ENCODE results near the gene MYOD1.

MYOD1 gene

DNA sequence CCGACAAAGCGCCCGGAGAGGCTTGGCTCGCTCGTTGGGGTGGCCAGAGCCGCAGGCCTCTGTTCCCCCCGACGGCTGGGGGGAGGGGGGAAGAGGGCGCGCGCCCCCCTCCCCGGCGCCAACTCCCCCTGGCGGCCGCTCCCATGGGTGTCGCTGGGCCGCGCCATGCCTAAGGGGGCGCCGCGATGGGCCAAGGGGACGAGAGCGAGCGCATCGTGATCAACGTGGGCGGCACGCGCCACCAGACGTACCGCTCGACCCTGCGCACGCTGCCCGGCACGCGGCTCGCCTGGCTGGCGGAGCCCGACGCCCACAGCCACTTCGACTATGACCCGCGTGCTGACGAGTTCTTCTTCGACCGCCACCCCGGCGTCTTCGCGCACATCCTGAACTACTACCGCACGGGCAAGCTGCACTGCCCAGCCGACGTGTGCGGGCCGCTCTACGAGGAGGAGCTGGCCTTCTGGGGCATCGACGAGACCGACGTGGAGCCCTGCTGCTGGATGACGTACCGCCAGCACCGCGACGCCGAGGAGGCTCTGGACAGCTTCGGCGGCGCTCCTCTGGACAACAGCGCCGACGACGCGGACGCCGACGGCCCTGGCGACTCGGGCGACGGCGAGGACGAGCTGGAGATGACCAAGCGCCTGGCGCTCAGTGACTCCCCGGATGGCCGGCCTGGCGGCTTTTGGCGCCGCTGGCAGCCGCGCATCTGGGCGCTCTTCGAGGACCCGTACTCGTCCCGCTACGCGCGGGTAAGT is 16.6 kb downstream of the MYOD1 start:
- no peak for DNase-seq

DNA sequence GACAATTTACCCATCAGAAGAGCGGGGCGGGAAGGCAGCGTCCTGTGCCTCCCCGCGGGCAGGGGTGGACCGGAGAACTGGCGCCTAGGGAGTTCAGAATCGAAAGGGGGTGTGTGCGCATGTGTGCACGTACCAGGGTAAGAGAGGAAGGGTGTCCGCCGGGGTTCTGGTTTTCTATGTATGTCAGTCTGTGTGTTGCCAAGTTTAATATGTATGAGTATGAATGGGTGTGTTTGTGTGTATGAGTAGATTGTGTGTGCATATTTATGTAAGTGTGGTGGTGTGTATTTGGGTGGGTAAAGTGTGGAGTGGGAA is 17.2 kb downstream of the MYOD1 start:
- DNase-seq: no peak

DNA sequence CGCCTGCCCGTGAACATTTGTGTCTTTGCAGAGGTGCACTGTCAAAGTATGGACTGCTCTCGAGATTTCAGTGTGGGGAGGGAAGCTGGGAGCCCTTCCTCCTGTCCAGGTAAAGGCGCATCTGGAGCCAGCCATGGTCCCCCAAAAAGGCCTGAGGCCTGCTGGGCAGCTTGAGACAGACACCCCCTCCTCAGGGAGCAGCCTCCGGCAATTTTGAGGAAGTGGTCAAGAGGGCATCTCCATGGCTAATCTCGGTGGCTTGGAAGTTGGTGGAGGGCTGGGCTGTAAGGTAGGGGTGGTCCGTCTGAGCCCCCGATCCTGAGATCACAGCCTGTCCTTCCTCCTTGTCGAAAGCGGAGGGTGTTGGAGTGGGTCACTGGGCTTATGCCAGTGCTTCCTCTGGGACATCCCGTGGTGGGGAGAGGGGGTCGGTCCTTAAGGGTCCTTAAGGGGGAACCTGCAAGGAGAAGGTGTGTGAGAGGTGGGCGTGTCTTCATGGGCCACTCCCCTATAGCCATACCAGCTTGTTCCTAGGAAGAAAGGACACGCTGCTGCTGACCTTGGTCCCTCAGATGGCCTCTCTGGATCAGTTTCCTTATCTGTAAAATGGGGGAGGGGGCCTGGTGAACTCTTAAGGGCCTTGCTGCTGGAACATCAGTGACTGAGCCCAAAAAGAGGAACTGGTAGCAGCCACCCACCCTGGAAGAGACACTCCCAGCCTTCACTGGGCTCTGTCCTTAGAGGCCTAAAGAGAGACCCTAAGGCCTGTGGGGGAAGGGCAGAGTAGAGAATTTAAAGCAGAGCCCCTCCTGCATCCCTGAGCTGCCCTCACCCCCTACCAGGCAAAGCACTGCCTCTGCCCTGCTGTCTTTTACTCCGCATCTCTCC is 17.8 kb downstream of the MYOD1 start:
- DNase-seq: no peak

DNA sequence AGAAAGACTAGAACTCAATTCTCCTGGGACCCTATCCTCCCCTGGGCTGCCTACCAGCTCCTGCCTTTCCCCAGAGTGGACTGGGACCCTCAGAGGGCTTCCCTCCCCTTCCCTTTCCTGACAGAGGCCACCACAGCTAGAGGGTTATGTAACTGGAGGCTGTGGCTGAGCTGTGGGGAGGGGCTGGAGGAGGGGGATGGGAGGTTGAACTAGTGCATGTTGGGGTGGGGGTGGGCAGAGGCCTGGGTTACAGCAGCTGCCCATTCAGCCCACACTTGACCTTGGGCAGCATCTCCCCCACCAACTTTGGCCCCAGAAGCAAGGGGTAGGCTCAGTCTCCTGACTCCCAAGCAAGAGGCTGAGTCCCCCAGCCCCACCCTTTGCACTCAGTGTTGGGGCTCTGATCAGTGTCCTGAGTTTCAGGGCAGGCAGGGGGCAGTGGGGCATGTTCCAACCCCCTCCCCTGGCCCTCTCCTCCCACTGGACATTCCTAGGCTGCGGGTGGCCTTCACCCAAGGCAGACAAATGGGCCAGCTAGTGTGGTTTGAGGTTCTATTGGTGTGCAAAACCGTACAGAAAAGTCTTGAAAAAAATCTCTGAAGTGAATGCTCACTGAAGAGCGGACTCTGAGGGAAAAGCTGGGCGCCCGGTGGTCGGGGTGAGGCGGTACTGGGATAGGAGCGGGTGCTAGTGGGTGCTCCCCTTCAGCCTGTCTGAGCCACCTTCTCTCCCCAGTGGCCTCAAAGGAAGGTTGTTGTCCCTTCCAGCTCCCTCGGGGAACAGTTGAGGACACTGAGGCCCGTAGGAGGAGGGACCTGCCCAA is 19.0 kb downstream of the MYOD1 start:
- DNase-seq: no peak

DNA sequence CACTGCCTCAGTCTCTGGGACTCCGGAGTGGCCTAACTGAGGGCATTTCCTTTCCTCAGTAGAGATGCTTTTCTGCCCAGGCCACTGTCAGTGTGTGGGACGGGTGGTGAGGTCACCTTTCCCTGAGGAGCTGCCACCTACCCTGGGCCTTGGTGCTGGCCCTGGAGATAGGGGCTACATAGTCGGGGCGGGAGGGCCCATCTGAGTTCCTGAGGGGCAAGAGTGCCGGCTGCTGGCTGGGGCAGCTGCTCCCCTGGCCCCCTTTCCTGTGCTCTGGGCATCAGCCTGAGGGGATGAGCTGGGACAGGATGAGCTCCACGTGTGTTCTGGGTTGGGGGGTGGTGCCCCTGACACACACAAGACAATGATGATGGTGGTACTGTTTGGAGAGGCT is 20.6 kb downstream of the MYOD1 start:
- no peak for DNase-seq

DNA sequence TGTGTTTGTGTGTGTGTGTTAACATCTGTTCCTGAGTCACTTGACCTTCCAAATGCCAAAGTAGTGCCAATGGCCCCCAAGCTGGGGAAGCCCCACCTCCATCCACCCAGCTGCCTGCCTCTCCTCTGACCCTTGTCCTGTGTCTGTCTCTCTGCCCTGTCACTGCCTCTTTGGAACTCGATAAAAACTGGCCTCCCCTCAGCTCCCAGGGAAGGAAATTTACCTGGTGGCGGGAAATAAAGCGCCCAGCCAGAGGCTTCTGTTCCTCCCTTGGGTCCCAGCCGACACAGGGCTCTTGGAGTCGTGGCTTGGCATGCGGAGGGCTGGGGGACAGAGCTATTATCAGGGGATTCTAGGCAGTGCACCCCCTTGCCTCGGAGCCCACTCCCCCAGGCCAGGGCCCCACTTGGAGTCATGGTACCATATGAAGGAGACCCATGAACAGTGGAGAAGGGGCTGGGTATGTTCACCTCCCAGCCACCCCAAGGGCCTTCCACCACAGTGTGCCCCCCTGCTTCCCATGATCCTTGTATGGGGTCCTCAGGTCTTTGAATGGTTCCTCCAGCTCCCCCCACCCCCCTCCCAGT is 21.4 kb downstream of the MYOD1 start:
- DNase-seq: no peak

DNA sequence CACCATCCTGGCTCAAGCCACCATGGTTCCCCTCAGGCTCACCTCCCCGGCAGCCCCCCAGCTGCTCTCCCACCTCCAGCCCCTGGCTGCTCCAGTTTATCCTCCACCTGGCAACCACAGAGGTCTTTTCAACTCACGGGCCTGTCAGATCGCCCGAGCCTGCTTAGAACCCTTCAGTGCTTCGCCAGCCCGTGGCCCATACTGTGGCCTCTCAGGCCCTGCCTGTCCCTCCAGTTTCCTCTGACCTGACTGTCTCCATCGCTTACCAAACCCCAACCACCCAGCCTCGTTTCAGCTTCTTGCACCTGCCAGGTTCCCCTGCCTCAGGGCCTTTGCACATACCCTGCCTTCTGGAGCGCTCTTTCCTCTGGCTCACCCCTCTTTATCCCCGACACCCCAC is 22.1 kb downstream of the MYOD1 start:
- no peak for DNase-seq

DNA sequence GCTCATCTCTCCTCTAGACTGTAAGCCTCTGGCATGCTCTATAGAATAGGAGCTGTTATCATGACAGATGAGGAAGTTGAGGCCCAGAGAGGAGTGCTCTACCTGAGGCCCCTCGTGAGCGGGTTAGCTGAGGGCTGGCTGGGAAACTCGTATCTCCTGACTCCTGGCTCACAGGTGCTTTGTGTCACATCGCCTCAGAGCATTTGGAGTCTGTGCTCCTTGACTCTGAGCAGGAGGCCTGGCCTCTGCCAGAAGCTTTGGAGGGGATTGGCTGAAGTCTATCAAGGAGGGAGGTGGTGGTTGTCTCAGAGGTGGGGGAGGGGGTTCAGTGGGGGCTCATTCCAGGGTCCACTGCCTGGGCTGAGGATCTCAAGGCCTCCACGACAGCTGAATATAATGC is 22.6 kb downstream of the MYOD1 start:
- no peak for DNase-seq

DNA sequence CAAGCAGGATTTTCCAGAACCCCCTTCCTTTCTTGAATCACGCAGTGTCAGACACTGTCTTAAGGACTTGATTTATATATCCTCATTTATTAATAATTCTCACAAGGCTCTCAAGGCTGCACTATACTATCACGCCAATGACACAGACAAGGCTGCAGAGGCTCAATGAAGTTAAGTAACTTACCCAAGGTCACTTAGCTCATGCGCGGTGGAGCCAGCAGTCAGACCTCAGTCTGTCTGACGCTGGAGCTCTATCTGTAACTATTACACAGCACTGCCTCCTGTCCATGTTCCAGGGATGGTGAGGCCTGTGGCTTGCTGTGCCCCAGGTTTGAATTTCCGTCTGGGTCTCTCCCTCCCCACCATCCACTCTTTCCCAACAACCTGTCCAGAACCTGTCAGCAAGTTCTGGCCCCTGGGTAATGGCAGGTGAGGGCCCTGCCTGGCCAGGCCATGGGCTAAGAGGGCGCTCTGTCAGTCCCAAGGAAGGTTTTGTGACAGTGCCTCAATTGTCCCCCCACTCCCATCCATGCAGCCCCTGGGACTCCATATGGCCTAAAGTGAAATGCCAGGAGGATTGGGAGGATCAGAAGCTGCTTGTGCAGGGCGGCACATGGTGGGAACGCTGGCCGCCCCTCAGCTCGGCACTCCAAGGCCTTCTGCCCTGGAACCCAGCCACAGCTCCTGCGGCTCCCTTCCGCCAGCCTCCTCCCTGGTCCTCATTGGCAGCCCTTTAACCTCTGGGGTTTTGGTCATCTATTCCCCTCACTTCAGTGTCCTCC is 23.8 kb downstream of the MYOD1 start:
- no peak for DNase-seq

DNA sequence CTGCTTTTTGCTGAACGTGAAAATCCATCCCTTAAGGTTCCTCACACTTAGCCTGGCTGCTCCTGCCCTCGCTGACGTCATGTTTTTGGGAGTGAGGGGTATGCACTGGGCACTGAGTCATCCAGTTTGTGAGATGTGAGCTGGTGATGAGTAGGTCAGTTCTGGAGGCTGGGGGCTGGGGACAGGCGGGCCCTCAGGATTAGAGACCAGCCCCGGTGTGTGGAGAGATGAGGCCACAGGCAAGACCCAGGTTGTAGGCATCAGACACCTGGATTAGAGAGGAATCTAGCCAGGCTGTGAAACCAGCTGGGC is 24.4 kb downstream of the MYOD1 start:
- DNase-seq: no peak

DNA sequence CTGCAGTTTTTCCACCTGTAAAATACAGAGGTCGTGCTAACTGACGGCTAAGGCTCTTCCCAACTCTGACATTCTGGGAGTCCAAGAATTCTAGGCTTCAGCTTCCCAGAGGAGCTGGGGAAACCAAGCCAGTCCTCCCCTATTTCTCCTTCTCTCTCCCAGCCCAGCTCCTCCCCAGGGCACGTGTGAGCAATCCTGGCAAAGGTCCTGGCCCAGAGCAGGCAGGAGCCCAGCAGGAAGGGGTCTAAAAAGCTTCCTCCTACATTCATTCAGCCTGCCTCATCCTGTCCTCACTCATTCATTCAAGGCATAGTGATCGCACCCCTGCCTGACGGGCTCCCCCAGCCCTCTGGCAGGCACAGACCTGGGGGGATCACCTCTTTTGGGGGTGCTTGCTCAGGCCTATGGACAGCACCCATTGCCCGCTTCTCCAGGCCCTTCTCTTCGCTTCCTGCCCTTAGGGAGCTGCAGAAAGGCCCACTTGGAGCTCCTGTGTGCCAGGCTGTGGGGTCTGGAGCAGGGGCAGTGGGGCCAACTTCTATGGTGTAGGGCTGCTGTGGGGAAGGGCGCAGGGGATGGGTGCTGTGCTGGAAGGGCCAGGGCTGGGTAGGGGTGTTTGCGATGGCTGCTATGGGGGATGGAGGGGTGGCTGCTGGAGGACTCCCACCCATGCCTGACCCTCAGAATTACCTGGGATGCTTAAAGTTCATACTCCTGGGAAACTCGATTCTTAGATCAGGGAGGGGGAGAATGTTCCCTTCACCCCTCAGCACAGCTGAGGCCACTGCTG is 25.0 kb downstream of the MYOD1 start:
- no peak for DNase-seq

DNA sequence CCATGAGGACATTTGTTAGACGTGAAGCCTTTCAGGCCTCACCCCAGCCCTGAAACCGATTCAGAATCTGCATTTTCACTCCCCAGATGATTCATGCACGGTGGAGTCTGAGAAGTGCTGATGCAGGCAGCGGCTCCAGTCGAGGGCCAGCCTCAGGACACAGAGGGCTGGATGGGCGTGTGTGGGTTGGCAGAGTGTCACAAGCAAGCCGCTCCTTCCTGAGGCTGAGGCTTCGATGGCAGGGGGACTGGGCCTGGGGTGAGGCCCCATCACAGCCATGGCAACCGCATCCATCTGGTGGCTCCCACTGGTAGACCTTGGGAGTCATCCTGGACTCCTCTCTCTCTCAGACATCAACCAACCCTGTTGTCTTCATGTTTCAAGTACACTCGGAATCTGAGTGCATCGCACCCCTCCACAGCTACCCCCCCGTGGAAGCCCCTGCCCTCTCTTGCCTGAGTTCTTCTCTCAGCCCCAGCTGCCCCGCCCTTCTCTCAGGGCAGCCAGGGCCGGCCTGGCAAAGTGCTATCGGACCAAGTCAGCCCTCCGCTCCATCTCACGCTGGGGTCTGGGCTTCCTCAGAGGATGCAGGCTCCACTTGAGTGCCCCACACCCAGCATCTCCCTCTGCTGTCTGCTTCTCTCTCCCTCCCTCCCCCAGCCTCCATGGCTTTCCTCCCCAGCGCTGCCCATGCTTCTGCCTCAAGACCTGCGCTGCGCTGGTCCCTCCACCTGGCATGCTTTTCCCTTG is 25.8 kb downstream of the MYOD1 start:
- no peak for DNase-seq

DNA sequence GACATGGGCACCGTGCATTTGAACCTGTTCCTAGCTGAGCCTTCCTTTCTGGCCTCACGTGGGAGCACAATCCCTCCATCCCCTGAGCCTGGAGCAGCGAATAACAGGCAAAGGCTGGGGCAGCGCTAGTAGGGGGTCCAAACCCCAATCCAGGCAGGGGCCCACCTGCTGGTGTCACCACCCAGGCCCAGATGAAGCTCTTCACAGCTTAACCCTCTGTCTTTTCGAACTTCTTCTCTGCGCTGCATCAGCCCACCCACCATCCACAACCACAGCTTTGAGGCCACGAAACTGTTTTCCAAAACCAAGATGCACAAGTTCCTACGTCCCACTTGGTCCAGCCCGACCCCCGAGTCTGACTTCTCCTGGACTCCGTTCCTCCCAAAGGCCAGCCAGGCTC is 26.7 kb downstream of the MYOD1 start:
- DNase-seq: no peak

DNA sequence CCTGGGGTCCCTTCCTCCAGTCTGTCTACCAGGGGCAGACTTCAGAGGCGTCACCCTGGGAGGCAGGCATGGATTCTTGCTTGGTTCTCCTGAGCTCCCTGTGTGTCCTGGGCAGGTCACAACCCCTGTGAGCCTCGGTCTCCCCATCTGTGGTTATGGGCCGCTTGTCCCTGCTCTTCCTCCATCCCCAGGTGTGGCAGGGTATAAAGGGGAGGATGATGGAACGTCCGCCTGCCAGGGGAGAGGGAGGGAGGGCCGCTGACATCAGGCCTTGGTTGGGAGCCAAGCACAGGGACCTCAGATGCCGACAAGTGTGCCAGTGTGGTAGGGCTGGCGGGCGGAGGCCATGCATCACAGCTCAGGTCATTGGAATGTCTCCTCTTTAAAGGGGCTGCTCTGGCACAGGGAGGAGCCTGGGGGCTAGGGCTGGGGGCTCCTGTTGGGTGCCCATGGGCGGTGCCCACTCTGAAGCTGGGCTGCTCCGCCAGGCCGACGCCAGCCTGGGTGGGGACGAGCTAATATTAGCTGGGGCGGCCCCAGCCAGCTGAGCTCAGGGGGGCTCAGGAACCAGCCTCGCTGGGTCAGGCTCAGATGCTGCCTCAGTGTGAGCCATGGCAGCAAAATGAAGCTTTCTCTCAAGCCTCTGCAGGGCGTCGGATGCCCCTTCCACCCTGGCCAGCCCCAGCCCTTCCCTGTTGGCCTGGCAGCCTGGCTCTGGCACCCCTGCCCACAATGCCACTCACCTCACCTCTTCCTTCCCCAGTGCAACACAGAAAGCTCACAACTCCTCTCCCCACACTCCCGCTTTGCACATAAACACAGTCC is 28.0 kb downstream of the MYOD1 start:
- DNase-seq: no peak

DNA sequence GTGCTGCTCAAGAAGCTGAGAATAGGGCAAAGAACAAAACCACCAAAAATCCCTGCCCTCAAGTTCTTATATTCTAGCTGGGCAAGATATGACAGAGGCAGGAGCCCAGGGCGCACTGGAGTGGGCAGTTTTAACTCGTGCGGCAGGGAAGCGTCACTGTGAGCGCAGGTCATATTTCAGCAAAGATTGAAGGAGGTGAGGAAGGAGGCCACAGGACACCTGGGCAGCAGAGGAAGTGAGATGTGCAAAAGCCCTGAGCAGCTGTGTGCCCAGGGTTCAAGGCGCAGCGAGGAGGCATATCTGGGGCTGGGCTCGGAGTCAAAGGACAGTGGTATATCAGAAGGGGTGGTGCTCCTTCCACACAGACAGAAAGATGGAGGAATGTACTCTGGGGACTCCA is 28.7 kb downstream of the MYOD1 start:
- no peak for DNase-seq

DNA sequence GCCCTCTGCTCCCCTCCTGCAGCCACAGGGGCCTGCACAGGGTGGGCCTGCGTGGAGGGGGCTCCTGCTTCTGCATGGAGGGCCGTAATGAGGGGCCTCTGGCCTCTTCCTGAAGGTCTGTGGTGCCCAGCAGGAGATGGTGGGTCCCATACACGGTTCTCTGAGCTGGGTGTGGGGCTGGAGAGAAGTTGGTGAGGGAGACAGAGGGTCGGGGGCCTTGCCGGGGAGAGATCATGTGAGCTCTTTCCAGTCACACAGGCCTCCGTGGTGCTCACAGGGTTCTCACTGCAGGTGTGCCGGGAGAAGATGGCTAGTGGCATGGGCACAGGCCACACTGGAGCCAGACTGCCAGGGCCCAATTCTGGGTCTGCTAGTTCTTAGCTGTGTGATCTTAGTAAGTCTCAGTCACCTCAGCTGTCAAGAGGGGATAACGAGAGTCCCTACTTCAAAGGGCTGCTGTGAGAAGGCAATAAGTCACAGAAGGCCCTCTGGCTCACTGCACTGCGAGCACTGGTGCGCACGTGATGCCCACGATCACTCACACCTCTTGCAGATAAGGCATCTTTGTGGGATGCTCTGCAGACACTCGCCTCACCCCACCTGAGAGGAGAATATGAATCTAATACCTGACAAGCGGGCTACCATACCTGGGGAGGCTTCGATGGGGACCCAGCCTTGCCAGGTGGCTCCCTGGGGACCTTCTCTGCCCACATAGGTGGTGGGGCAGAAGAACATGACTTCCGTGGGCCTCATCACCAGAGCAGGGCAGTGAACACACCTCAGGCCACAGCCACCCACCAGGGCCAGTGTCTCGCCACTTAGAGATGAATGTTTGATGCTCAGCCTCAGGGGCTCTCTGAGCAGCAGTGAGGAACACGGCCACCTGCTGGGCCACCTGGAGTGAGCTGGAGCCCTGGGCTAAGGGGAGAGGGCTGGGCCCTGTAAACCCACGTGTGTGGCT is 29.7 kb downstream of the MYOD1 start:
- DNase-seq: no peak

DNA sequence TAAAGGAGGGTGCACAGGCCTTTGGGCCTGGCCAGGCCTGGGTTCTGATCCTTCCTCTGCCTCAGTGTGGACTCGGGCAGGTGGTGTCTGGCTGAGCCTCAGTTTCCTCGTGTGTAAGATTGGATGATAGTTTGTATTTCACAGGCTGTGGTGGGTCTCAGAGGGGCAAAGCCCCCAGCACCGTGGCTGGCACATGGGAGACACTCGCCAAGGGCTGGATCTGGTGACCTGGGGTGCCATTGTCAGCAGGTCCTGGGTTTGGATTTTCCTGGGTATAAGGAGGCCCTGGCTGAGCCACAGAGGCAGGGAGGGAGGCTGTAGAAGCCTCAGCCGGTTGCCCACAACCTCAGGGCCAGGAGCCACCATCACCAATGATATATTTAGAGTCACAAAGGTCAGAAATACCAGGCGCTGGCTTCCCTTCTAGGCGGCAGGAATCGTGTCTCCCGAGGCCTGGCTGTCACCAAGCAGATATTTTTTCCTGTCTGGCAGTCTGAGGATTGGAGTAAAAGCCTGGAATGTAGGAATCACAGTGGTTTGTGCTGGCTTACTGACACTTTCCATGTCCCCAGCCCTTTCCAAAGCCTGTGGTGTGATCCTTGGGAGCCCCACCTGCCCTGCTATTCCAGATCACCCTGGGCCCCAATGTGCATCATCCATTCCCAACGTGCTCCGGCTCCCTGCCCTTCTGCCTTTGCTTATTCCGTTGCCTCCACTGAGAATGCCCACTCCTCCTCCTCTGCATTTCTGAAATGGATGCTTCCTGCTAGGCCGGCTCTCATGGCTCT is 30.8 kb downstream of the MYOD1 start:
- DNase-seq: no peak

DNA sequence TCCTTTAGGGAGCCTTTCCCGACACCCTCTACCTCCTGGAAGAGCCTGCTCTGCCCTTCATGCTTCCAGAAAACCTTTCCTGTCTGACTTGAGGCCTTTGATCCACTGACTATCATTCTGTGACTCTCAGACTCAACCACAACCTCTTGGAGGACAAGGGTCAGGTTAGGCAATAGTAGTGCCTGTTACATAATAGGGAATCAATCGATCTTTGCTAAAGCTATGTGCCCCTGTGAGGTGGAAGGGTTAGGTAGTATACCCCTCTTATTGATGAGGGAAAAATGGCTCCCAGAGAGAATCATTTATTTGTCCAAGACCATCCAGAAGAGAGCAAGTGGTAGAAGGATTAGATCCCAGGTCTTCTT is 31.4 kb downstream of the MYOD1 start:
- DNase-seq: no peak

Data from CD4-positive, alpha-beta T cell treated with Interleukin-12 subunit alpha and Interleukin-12 subunit beta, for 1 hour (primary cell).